Fibroblast of villous mesenchyme (primary cell): ENCODE data around the gene FLAD1. TPM values are rescaled to one million over a fixed set of nuclear protein-coding genes. Genes with fewer than 3 reads are reported as not detected.
"Not testable (repeated sequence)": the region's sequence is repeated elsewhere in the genome, so short reads cannot be mapped to it uniquely, and the experiment has no call there.

Experiments used
- DNase-seq: peaks from one replicate; pipeline ENCODE4 v3.0.0-alpha.2; 2010; ENCODE audit warnings: low read depth
- H3K4me3 ChIP-seq: 2 replicates; pipeline ENCODE4 v1.5.1; 2011; ENCODE audit warnings: low read depth, mild to moderate bottlenecking, low read length
- CTCF ChIP-seq: IDR thresholded peaks from 2 replicates; pipeline ENCODE4 v1.5.1; 2012; ENCODE audit warnings: low read depth, mild to moderate bottlenecking, low read length; ENCODE audit not compliant: insufficient read depth
- total RNA-seq: library from RNA; depleted of rRNA; stranded (reverse); fragments of >200 nt; gene quantifications from 2 replicates; pipeline ENCODE4 v1.2.3, GENCODE V29; 2012

The FLAD1 gene
- total RNA-seq, 1 donor = 22.9 TPM

GRCh38 chr1:154974808-154975408, 8.2 kb upstream of the FLAD1 start:
- DNase-seq = peak; percentile 96
- TF ChIP-seq CTCF = no peak
- peak overlapping the region; percentile 76 for H3K4me3 ChIP-seq

GRCh38 chr1:154975409-154976059, 7.6 kb upstream of the FLAD1 start:
- TF ChIP-seq CTCF = no peak
- peak; percentile 87 for DNase-seq
- peak overlapping the region; percentile 76 for H3K4me3 ChIP-seq

GRCh38 chr1:154977762-154978161, 5.4 kb upstream of the FLAD1 start:
- not testable (repeated sequence) for DNase-seq, H3K4me3 ChIP-seq

GRCh38 chr1:154978360-154978759, 4.8 kb upstream of the FLAD1 start:
- no peak for DNase-seq
- TF ChIP-seq CTCF = no peak

GRCh38 chr1:154982341-154982740, 803 bp upstream of the FLAD1 start:
- H3K4me3 ChIP-seq = peak overlapping the region; percentile 44
- DNase-seq = no peak
- no peak for TF ChIP-seq CTCF

More at GRCh38 chr1:154978360-154978759, 4.8 kb upstream of the FLAD1 start:
- H3K4me3 ChIP-seq = no peak overlapping the region

- no peak for DNase-seq
- H3K4me3 ChIP-seq = peak overlapping the region; percentile 63
- no peak for TF ChIP-seq CTCF
These were observed 777 bp downstream of the FLAD1 start for GRCh38 chr1:154983776-154984466.

- H3K4me3 ChIP-seq, DNase-seq: not testable (repeated sequence)
These were observed 3.6 kb downstream of the FLAD1 start for GRCh38 chr1:154986736-154987135.
